ENCODE results near the gene TAS1R3.

The TAS1R3 gene

DNA sequence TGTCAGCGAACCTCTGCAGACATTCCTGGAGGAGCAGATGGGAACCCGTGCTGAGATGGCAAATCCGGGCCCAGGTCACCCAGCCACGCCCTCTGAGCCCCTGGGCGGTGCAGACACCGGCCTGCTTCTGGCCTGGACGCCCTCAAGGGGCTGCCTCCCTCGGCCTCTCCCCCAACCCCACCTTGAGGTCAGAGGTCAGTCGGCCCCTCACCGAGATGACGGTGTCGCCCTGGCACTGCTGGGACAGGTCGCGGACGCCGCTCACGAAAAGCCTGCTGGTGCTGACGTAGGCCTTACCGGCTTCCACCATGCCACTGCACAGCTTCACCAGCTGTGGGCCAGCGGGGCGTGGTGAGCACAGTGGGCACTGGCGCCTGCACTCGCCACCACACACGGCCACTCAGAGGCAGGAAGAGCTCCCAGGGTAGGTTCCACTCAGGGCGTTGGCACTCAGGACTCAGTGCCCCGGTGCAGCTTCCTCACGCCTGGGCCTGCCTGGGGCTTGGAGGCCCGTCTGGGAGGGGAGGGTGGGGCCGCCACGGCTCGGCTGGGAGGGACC lies 28.1 kb upstream of the TAS1R3 start:
- no peak for DNase-seq (ENCODE audit: extremely low read depth, low read depth)
- H3K4me3 ChIP-seq (replicated peaks; ENCODE audit: low read depth, low read length): no peak overlapping the region
- TF ChIP-seq, protein P1, sequence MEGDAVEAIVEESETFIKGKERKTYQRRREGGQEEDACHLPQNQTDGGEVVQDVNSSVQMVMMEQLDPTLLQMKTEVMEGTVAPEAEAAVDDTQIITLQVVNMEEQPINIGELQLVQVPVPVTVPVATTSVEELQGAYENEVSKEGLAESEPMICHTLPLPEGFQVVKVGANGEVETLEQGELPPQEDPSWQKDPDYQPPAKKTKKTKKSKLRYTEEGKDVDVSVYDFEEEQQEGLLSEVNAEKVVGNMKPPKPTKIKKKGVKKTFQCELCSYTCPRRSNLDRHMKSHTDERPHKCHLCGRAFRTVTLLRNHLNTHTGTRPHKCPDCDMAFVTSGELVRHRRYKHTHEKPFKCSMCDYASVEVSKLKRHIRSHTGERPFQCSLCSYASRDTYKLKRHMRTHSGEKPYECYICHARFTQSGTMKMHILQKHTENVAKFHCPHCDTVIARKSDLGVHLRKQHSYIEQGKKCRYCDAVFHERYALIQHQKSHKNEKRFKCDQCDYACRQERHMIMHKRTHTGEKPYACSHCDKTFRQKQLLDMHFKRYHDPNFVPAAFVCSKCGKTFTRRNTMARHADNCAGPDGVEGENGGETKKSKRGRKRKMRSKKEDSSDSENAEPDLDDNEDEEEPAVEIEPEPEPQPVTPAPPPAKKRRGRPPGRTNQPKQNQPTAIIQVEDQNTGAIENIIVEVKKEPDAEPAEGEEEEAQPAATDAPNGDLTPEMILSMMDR (IDR thresholded peaks at IDR 0.05; ENCODE audit: low read depth, low read length, missing control alignments): no peak

DNA sequence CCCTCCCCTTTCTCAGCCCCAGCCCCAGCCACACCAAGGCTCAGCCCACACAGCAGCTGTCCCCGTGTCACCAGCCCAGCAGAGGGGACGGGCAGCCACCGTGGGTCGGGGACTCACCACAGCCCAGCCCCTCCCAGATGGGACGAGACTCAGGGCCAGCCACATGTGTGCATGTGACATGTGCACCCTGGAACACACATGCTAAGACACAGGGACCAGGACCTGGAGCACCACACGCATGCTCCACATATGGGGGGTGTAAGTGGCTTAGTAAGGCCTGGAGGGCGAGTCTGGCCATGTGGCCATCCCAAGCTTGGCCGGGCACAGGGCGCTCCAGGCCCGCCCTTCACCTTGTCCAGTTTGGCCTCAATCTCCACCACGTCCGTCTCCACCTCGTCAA lies 27.3 kb upstream of the TAS1R3 start:
- no peak overlapping the region for H3K4me3 ChIP-seq (replicated peaks; ENCODE audit: low read depth, low read length)
- DNase-seq (ENCODE audit: extremely low read depth, low read depth): no peak
- TF ChIP-seq, protein P1 (IDR thresholded peaks at IDR 0.05; ENCODE audit: low read depth, low read length, missing control alignments): no peak

DNA sequence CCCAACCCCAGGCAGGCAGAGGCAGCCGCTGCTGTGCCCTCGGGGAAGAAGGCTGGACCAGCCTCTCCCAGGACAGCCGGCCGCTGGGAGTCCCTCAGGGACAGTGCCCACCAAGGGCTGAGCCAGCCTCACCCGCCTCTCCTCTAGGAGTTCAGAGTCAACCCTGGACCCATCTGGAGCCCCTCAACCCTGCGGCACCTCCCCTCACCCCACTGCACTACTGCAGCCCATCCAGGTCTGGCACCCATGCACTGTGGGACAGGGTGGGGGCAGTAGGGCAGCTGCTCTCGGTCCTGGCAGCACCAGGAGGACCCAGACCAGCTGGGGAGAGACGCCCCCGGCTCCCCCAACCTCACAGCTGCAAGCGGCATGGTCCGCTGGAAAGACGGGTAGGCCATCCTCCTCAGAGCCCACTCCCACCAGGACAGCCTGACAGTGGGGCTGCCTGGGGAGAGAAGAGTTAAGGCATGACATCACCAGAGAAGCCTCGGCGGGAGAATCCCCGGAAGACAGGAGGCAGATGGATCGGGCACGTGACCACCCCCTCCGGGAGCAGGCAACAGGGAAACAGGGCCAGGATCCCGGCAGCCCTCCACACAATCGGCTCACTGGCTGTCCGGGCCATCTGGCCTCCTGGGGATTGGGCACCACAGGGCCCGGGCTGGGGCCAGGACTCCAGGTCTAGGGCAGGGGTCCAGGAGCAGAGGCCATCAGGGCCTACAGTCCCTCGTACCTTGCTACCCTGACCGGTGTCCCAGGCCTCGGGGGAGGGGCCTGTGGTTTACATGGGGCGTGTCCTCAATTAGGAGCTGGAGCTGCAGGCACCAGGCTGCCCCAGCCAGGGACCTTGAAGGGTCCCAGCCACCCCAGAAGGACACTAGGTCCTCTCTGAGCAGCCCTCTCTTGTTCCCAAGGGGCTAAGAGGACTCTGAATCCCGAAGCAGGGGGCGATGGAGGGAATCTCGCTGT lies 26.5 kb upstream of the TAS1R3 start:
- H3K4me3 ChIP-seq (replicated peaks; ENCODE audit: low read depth, low read length): peak overlapping the region; percentile 79
- peak; percentile 60 for DNase-seq (ENCODE audit: extremely low read depth, low read depth)
- TF ChIP-seq, protein P1 (IDR thresholded peaks at IDR 0.05; ENCODE audit: low read depth, low read length, missing control alignments): no peak

DNA sequence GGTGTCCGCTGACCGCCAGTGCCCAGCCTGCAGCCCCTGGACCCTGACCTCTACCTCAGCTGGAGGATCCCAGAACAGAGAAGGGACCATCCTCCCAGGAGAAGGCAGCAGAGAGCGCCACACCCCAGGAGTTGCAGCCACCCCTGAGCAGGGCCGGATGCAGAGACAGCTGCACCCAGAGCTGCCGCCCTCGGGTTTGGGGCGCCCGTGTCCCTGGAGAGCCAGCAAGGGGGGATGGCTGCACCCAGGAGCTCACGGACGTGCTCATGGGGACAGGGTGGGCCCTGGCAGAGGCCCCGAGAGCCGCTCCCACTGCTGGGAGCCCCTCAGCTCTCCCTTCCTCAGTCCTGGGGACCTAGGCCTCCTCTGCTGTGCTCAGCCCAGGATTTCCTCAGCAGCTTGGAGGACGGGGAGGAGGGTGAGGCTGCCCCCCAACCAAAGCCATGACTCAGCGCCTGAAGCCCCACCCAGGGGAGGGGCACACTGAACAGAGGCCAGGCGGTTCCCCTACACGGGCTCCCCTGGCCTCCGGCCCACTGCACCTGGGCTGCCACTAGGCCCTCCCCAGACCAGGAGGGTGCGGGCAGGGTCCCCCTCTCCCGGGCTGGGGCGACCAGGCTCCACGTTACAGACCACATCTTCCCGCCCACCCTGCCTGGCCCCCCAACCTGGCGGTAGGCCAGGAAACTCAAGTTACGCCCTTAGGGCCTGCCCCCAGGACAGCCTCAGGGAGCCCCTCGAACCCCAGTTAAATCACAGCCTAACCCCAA lies 25.6 kb upstream of the TAS1R3 start:
- DNase-seq (ENCODE audit: extremely low read depth, low read depth): peak; percentile 48
- peak overlapping the region; percentile 79 for H3K4me3 ChIP-seq (replicated peaks; ENCODE audit: low read depth, low read length)
- TF ChIP-seq, protein P1 (IDR thresholded peaks at IDR 0.05; ENCODE audit: low read depth, low read length, missing control alignments): no peak

DNA sequence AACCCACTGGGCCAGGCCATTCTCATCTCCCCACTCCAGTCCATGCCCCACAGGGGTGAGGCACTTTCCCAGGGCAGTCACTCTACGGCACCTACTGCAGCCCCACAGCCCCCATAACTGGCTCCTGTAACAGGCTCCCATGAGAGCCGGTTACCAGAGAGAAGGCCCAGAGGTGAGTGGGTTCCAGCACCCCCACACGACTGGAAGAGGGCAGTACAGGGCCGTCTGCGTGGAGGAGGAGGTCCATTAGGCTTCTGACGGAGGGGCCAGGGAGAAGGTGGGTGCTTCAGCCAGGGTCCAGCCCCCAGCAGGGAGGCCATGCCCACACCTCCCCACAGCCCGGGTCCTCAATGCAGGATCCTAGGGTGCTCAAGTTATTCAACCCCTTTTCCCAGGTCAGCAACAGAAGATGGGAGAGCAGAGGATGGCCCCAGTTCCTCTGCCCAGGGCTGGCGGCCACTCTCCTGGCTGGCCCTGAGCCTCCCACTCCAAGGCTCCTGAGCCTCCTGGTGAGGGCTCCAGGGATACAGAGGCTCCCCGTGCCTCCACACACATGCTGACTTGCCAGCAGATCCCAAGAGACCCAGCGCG lies 24.9 kb upstream of the TAS1R3 start:
- TF ChIP-seq, protein P1 (IDR thresholded peaks at IDR 0.05; ENCODE audit: low read depth, low read length, missing control alignments): peak; percentile 17
- DNase-seq (ENCODE audit: extremely low read depth, low read depth): no peak
- peak overlapping the region; percentile 79 for H3K4me3 ChIP-seq (replicated peaks; ENCODE audit: low read depth, low read length)

DNA sequence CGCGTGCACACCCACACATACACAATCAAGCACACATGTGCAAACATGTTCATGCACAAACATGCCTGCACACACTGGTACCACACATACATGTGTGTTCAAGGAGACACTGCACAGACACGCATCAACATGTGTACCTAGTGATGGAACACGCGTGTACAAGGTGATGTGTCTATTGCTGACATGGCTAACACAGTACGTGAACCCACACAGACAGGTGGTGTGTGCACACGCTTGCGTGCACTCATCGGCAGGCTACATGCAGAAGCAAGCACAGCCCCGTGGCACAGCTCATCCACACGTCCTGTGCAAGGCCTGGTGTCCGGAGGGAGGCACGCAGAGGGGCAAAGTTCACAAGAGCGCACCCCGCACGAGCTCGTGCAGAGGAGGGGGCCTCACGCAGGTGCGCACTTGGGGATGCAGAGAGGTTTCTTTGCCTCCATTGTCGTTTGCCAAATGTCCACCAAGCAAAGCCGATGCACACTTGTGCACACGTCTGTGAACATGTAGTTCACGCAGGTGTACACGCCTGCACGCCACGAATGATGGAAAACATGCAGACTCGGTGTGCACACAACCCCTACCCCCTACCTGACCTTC lies 24.3 kb upstream of the TAS1R3 start:
- no peak for DNase-seq (ENCODE audit: extremely low read depth, low read depth)

More for the DNA sequence above, 24.3 kb upstream of the TAS1R3 start:
- peak overlapping the region; percentile 79 for H3K4me3 ChIP-seq (replicated peaks; ENCODE audit: low read depth, low read length)
- TF ChIP-seq, protein P1 (IDR thresholded peaks at IDR 0.05; ENCODE audit: low read depth, low read length, missing control alignments): no peak
